SK-MEL-5 (cell line): ENCODE data around the gene PSMB3. TPM values are rescaled to one million over a fixed set of nuclear protein-coding genes. Genes with fewer than 3 reads are reported as not detected.

ENCODE experiments used
- DNase-seq: peaks from one replicate; pipeline ENCODE4 v3.0.0-alpha.2; 2016; ENCODE audit warnings: low read depth, low spot score
- in situ Hi-C: cut with HindIII; loops from 2 replicates; pipeline ENCODE4 v1.10.0; 2016; ENCODE audit warnings: low sequenced_read_pairs, high pct_unique_total_duplicates, low pct_unique_long_range_greater_than_20kb
- total RNA-seq: library from RNA; depleted of rRNA; stranded (reverse); fragments of >200 nt; shearing (Covaris generic); gene quantifications from 2 replicates; pipeline ENCODE4 v1.2.3, GENCODE V29; 2014

The PSMB3 gene
- total RNA-seq, 1 experiment from 2014 or later: 300 TPM

DNA sequence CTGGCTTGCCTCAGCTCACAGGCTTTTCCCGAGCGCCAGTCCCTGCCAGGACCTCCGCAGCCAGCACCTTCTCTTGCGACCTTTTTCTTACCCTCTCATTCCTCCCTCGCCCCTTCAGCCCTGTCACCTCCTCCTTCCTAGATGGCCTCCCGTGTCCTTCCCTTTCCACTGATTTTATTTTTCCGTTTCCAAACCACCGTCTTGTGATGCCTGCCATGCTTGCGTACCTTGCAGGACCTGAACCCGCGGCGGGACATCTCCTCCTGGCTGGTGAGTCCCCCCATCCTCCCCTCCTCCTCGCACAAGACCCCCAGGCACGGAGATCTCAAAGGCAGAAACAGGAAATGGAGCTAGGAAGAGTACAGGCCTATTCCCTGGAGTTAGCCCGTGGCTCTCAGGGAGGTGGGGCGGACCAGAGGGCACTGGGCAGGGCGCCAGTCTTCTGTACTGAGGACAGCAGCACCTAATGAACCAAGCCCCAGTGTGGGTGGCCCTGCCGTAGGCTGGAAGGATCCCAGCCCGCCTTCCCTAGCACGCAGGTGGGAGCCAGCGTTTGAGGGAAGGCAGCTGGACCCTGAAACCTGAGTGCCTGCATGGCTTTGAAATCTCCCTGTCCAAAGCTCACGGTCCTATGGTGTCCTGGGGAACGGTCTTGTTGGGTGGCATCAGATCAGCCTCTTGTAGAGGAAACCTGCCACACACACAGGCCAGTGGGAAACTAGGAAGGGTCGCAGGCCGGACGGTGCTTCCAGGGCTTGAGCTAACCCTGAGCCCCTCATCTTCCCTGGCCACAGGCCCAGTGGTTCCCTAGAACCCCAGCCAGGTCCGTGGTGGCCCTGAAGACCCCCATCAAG, 21.8 kb upstream of the PSMB3 start:
- in situ Hi-C loops: no loop called here

DNA sequence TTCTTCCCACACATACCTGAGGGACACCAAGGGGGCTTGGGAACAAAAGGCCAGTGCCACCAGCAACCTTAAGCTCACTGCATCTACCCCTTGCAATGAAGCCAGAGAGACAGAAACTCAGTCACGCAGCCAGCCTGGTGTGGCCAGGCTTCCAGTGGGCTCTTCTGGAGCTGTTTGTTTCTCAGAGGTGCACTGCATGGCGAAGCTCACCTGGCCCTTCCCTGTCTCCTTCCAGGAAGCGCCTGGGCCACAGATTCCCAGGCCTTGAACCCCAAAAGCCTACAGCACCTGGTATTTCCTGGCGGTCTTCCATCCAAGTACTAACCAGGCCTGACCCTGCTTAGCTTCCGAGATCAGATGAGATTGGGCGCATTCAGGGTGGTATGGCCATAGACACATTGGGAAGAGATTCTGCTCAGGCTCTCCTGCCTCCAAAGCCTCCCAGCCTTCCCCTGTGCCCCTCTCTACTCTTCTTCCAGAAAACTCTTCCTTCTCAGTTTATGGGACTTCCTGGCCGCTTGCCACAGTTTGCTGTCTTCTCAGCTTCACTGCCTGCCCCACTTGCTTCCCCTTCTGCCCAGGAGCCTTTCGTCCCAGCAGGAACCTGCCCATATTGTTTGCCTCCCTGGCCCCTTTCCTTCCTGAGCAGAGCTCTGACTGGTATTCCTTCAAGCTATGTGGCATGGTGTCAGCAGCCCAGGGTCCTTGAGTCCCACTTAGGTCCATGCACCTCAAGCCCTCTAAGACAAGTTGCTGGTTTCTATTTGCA, 20.8 kb upstream of the PSMB3 start:
- in situ Hi-C loops: no loop called here

More for the DNA sequence above, 21.8 kb upstream of the PSMB3 start:
- peak; percentile 47 for DNase-seq

DNA sequence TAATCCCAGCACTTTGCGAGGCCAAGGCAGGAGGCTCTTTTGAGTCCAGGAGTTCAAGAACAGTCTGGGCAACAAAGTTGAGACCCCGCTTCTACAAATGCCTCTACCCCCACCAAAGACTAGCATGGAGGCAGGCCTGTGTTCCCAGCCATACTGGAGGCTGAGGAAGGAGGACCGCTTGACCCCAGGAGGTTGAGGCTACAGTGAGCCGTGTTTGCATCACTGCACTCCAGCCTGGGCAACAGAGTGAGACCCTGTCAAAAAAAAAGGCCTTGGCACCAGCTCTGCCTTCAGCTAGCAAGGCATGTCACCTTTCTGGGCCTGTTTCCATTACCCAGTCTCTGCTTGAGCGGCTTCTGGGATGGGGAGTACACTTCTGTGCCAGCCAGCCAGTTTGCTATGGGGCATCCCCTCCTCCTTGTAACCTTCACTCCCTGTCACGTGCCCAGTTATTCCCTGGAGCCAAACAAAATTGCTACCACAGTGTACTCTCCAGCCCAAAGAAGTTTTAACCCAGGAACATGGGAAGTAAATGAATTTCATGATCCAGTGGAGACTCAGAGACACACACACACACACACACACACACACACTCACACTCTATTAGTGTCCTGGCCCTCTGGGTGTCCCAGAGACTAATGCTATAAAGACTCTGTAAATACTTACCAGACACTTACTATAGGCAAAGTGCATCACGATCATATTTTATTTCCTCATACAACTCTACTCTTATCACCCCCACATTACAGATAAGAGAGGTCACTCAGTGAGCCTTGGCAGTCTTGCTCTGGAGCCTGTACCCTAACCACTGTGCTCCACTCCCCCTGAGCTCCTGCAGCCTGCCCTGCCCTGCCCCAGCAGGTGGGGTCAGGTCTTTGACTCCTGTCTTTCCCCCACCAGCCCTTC, 19.9 kb upstream of the PSMB3 start:
- in situ Hi-C loops: no loop called here
- DNase-seq: no peak

More for the DNA sequence above, 20.8 kb upstream of the PSMB3 start:
- DNase-seq: no peak

DNA sequence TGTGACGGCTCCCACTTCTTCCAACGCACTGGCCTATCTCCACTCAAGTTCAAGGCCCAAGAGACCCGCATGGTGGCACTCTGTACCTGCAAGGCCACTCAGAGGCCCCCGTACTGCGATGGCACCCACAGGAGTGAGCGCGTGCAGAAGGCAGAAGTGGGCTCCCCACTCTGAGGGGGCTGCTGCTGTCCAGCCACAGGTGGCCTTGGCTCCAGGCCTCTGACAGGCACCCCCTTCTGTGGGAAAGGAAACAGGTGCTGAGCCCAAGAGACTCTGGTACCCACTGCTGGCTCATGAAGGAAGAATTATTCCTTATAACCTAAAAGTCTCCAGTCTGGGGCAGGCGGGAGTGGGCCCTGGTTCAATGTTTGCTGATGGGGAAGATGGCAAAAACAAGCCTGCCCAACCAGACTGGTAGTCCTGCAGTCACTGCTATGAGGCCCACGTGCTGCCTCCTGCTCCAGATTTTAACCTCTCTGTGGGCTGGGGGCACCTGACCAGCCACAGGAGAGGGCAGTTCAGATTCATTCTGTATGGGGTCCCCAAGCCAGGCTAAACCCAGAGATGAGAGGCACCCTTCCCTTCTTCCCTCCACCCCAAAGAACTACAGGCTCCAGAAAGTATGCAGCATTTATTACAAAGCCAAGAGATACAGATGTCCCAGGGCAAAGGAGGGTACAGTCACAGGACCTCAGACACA, 19.1 kb upstream of the PSMB3 start:
- DNase-seq: no peak
- in situ Hi-C loops: no loop called here

DNA sequence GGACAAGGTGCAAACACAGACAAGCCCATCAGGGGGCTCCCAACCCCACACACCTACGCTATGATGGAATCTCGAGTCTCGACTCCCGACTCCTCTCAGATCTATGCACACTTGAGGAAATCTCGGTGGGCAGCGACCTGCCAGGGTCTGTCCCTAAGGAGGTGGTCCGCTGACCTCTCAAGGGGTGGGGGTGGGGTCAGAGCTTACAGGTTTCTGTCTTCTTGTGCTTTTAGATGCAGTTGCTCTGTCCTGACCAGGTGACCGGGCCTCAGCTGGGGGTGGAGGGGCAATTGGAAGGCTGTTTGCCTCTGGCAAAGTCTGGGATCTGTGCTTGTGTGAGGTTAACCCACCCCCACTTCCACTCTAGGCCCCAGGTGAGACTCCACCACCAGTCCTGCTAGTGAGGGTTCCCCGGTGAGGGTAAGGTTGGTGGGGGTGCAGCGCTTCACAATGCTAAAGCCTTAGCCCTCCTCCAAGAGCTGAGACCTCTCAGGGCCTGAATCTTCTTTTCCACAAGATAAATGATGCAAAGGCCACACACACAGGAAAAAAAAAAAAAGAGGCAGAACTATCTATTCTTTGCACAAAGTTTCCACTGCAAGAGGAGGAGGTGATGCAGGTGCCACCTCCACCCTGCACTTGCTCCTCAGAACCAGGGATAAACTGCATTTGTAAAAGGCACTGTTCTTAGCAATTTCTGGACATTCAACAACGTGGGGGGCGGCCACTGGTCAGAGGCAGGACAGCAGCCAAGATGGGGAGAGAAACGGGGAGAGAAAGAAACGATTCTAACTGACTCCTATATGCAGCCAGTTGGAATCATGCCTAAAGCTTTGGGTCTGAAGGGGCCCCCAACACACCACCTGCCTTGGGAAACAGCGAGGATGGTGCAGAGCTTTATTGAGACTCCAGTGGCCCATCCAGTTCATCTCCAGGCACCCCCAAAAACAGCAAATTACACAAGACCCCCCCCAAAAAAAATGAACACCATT, 18.3 kb upstream of the PSMB3 start:
- DNase-seq: no peak
- in situ Hi-C loops: no loop called here

DNA sequence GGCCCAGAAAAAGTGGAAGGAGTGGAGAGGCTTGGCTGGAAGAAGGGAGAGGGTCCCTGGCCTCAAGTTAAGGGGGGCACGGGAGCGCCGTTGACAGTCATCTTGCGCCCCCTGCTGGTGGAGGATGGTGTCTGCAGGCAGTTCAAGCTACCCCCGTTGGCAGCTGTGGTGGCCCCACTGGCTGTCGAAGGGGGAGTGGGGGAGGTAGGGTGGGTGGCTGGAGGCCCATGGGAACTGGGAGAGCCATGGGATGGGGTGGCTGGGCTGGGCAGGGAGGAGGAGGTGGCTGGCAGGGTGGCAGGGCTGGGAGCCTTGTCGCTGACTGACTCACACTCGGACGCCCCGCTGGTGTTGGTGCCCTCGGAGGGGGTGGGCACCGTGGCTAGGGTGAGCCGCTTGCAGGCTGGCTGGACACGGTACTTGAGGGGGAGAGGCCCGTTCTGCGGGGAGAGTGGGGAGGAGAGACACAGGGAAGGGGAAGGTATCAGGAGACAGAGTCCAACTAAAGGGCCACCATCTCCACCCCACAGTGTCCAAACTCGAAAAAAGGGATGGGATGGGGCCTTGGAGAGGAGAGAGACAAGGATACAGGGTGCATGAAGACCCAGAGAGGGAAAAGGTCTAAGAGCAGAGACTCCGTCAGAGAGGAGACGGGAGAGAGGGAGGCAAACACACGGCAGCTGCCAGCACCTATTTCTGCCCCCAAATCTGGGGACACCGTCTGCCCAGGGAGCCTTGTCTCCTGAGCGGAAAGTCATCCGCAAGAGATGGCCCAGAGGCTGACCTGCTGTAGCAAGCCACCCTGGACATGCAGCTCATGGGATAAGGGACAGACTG, 17.2 kb upstream of the PSMB3 start:
- in situ Hi-C loops: no loop called here
- DNase-seq: peak; percentile 58

DNA sequence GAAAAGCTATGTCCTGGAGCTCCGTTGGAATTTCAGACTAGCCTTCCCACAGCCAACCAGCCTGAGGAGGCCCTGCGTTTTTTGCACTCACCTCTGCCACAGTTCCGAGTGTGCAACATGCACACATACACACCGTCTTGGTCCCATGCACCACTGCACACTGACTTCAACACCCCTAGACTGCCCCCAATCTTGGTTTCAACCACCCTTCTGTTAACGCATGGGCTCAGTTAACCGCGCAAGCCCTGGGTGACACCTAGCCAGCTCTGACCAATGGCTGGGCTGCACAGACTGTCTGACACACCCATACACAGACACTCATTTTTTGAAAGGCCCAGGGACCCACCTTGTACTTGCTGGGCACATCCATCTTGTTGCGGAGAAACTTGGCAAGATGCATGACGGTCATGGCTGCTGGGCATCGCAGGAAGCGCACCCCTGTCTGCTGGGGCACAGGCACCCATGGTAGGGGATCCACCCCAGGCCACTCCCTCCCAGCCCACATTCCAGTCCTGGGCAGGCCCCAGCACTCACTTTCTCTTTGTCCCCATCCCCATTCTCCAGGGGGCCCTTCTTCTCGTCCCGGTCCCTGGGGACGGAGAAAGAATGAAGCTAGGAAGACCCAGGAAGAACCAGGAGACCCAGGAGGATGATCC, 14.4 kb upstream of the PSMB3 start:
- in situ Hi-C loops: no loop called here
- DNase-seq: no peak

DNA sequence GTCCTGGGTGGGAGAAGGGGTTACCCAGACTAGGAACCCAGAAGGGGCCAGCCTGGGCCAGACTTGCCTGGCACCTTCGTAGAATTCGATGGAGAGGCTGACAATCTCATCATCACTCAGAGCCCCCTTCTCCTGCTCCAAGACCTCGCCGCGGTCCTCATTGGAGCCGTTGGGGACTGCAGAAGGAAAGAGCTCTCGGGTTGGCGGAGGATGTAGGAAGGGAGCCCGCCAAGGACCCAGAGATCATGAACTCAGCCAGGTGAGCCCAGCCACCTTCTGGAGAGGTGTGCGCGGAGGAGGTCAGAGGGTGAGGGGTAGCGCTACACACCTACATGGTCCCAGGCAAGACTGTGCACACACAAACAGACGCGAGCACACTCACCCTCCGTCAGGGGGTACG, 13.9 kb upstream of the PSMB3 start:
- DNase-seq: no peak
- in situ Hi-C loops: no loop called here

DNA sequence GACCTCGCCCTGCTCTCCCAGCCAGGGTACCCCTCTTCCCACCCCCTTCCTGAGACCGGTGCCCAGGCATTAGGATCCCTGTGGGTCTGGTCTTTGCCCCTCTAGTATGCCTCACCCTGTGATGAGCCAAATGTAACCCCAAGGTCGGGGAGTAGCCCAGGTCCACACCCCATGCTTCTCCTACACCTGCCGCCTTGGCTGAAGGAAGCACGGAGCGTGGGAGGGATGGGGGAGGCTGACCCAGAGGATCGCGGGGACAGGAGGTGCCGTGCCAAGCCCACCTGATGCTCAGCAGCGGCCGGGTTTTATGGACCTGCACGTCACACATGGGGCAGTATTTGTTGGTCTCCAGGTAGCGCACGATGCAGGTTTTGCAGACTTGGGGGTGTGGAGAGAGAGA, 13.2 kb upstream of the PSMB3 start:
- no peak for DNase-seq
- in situ Hi-C loops: no loop called here

DNA sequence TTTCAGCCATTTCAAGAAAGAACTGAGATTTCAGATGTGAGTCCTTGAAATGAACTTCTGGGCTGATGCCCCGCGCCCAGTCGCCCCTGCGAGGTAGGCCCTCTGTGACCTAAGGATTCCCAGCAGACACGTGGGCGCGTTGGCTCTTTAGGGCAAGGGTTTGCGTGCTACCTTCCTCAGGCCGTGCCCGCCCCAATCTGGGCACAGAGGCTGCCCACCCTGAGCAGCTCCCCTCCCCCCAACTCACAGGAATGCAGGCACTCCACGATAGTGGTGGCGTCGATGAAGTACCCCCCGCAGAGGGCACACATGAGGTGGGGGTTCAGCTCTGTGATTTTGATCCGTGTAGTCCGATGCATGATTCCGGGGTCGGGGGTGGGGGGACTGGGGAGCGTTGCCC, 12.5 kb upstream of the PSMB3 start:
- in situ Hi-C loops: no loop called here
- DNase-seq: no peak

DNA sequence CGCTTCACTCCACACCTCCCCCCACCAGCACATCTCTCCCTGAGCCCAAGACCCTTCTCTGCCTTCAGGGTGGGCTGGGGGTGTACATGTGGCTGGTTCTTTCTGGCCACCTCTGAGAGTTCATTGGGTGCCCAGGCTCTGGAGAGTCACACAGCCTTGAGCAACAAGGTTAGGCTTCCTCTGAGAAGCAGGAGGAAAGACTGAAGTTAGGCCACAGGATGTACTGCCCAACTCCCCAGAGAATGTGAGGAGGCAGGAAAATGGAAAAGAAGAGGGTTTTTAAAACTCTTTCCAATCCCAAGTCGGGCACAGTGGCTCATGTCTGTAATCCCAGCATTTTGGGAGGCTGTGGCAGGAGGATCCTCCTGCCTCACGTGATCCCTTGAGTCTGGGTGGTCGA, 11.7 kb upstream of the PSMB3 start:
- in situ Hi-C loops: no loop called here
- DNase-seq: no peak

DNA sequence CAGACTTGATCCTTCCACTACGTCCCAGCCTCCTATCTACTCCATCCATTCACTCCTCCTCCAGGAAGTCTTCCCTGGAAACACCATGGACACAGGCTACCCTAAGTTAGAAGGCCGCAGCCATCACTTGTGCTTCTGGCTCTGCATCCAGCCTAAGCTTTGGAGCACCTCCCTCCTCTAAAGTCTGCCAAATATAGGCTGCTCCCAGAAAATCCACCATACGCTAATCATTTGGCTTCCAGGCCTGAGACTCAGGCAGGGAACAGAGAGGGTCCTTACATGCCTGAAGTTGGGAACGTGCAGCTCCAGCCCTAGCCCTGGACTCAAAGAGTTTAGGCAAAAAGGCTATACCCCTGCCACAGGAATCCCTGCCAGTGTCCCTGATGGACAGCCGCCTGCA, 11.1 kb upstream of the PSMB3 start:
- no peak for DNase-seq
- in situ Hi-C loops: no loop called here

DNA sequence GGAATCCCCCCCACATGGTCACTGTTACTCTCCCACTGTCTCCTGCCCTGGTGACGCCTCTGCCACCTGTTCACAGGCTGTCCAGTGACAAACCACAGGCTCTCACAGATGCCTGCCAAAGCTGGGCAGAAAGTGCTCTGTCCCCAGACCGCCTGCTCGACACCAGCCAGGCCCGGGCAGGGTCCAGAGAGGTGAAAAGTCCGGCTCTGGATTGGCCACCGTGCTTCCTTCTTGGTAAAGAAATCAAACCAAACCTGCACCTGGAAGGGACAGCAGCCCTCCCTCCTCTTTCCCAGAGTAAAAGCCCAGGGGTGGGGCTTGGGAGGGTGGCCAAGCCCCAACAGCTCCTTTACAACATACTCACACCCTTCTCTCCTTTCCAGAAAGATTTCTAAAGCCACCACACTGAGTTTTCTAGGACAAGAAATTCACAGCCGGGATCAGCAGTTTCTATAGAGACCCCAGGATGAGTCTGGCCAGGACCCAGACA, 10.6 kb upstream of the PSMB3 start:
- in situ Hi-C loops: no loop called here
- no peak for DNase-seq

DNA sequence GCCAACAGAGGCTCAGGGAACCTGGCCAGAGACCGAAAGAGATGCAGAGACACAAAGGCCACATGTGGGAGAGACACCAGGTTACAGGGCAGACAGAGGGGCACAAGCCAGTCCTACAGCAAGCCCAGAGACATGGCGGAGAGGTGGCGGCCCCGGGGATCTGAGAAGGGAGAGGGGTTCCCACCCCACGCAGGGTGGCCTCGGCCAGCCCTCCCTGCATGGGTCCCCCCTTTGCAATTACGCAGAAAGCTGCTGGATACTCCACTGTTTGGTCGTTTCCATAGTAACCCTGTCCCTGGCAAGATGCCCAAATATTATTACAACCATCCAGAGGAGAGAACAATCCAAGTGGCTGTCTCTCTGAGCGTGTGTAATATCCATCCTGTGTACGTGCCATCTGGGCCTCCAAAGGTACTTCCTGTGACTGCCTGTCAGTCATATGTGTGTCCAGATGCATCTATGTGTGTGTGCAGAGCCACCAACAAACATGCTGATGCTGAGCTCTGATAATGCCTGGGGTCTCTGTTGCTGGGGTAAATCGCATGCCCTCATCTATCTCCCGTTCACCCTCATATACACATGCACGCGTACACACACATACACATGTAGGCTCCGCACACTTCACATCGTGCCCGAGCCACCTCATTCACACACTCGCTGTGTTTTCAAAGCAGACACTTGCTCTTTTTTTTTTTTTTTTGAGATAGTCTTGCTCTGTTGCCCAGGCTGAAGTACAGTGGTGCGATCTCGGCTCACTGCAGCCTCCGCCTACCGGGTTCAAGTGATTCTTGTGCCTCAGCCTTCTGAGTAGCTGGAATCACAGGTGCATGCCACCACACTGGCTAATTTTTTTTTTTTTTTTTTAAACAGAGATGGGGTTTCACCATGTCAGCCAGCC, 9.9 kb upstream of the PSMB3 start:
- in situ Hi-C loops: no loop called here
- DNase-seq: peak; percentile 39
